Mucosa of descending colon (tissue), 3 donors: ENCODE data around the gene CDC14A. TPM values are rescaled to one million over a fixed set of nuclear protein-coding genes. Genes with fewer than 3 reads are reported as not detected.

Experiments
- ATAC-seq: fragments of 200-7000 bp; cut with Tn5 transposase; one replicate; pipeline ENCODE4 v1.9.1; 2020; ENCODE audit warnings: mild to moderate bottlenecking, moderate library complexity
- DNase-seq, 3 donors: peaks; one replicate each; pipeline ENCODE4 v3.0.0-alpha.2; 2020
- H3K36me3 ChIP-seq: fragments of 200-600 bp; one replicate; pipeline ENCODE4 v1.8.0; 2021; ENCODE audit warnings: low read depth, mild to moderate bottlenecking
- H3K4me1 ChIP-seq: fragments of 200-600 bp; one replicate; pipeline ENCODE4 v1.8.0; 2021; ENCODE audit warnings: low read depth, mild to moderate bottlenecking
- H3K4me3 ChIP-seq: fragments of 200-600 bp; one replicate; pipeline ENCODE4 v1.8.0; 2021; ENCODE audit warnings: mild to moderate bottlenecking
- H3K9me3 ChIP-seq: fragments of 200-600 bp; one replicate; pipeline ENCODE4 v1.8.0; 2021; ENCODE audit warnings: mild to moderate bottlenecking
- CTCF ChIP-seq: fragments of 200-600 bp; IDR thresholded peaks from one replicate; pipeline ENCODE4 v1.8.0; 2022; ENCODE audit warnings: antibody characterized with exemption, mild to moderate bottlenecking
- intact Hi-C, 2 donors: fragments of 100-400 bp; cut with DNase I in 1 of 2; cut with micrococcal nuclease in 1 of 2; formaldehyde crosslinking; loops; one replicate each; pipeline versions ENCODE4 v1.11.0 to v1.11.1; 2022; cut with DNase I, micrococcal nuclease
- total RNA-seq, 3 donors: library from RNA; stranded (reverse); fragmentation: NEBNext Ultra II Directional in 2 of 3; extraction: Animal tissue kit (Norgen Biotek cat#: 25700) in 2 of 3; gene quantifications; one replicate each; pipeline versions ENCODE4 v1.2.1 to v1.2.4, GENCODE V29; 2021 to 2023
- donor health status: DM: no; HTN: no; CAD: no; lungs with moderate emphysema.
- donor health status: DM: no; HTN: no; CAD: no.
- donor health status: DM: no; HTN: yes; CAD: no.

Gene CDC14A
- total RNA-seq, 3 donors from 2014 or later: 15.6 to 34.3 (median 18.5) TPM

- intact Hi-C loops: no loop called here
- Histone ChIP-seq H3K4me3 (no peak overlapping the region), H3K4me1 (peaks cover 8% of the 10 kb centered on the region), H3K9me3 (no peaks in the 10 kb centered on the region), H3K36me3 (no peaks in the 10 kb centered on the region)
- no peak for TF ChIP-seq CTCF
- DNase-seq (no peak), ATAC-seq (peak; percentile 54)
Measured at GRCh38 chr1:100380635-100381034, 28.3 kb downstream of the CDC14A start.

- ATAC-seq (no peak), DNase-seq (no peak)
- no peaks in the 10 kb centered on the region for H3K36me3 ChIP-seq
- intact Hi-C loops: no loop called here
- H3K9me3 ChIP-seq: no peaks in the 10 kb centered on the region
- peaks cover 6% of the 10 kb centered on the region for H3K4me1 ChIP-seq
- H3K4me3 ChIP-seq: no peak overlapping the region
- TF ChIP-seq CTCF: no peak
Measured at GRCh38 chr1:100382657-100383056, 30.4 kb downstream of the CDC14A start.

GRCh38 chr1:100383743-100384405 lies 31.6 kb downstream of the CDC14A start:
- H3K4me3 ChIP-seq: no peak overlapping the region
- ATAC-seq (no peak), DNase-seq (no peak)
- intact Hi-C loops: no loop called here
- H3K36me3 ChIP-seq: no peaks in the 10 kb centered on the region
- no peak for TF ChIP-seq CTCF
- peaks cover 6% of the 10 kb centered on the region for H3K4me1 ChIP-seq
- no peaks in the 10 kb centered on the region for H3K9me3 ChIP-seq

- Histone ChIP-seq H3K9me3 (no peaks in the 10 kb centered on the region), H3K4me1 (peaks cover 6% of the 10 kb centered on the region), H3K4me3 (no peak overlapping the region), H3K36me3 (no peaks in the 10 kb centered on the region)
- TF ChIP-seq CTCF: no peak
- no peak for DNase-seq
- no peak for ATAC-seq
- intact Hi-C loops: no loop called here
Measured at GRCh38 chr1:100387209-100387608, 34.9 kb downstream of the CDC14A start.

- ATAC-seq (peak; percentile 36), DNase-seq (no peak)
- Histone ChIP-seq H3K36me3 (no peaks in the 10 kb centered on the region), H3K4me1 (peaks cover 6% of the 10 kb centered on the region), H3K9me3 (no peaks in the 10 kb centered on the region), H3K4me3 (no peak overlapping the region)
- intact Hi-C loops: no loop called here
- TF ChIP-seq CTCF: no peak
Measured at GRCh38 chr1:100387657-100388350, 35.5 kb downstream of the CDC14A start.
